Fibroblast of villous mesenchyme (primary cell): ENCODE results near the gene CPSF4L. TPM values are rescaled to one million over a fixed set of nuclear protein-coding genes. Genes with fewer than 3 reads are reported as not detected.

Experiments used
- DNase-seq: peaks from one replicate; pipeline ENCODE4 v3.0.0-alpha.2; 2010; ENCODE audit warnings: low read depth
- H3K4me3 ChIP-seq: 2 replicates; pipeline ENCODE4 v1.5.1; 2011; ENCODE audit warnings: low read depth, mild to moderate bottlenecking, low read length
- CTCF ChIP-seq: IDR thresholded peaks from 2 replicates; pipeline ENCODE4 v1.5.1; 2012; ENCODE audit warnings: low read depth, mild to moderate bottlenecking, low read length; ENCODE audit not compliant: insufficient read depth
- total RNA-seq: library from RNA; depleted of rRNA; stranded (reverse); fragments of >200 nt; gene quantifications from 2 replicates; pipeline ENCODE4 v1.2.3, GENCODE V29; 2012

CPSF4L gene
- total RNA-seq, 1 donor = not detected

DNA sequence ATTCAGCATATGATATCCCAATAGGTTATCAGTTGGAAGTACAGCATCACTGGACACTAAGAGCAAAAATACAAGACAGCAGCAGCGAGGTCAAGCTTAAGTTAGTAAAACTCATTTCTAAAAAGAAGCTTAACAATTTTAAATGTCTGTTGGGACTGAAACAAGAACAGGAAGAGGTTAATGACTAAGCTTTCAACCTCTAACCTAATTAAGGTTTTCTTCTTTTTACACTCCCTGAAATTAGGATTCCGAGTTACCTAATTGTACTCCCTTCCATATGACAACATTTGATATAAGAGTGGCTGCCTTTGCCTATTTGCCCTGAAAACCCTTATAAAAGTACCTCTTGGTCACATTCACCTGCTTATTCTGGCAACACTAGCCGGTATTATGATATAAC, 34.3 kb downstream of the CPSF4L start:
- TF ChIP-seq CTCF = no peak
- no peak overlapping the region for H3K4me3 ChIP-seq
- DNase-seq = no peak

GRCh38 chr17:73226556-73227172, 35.0 kb downstream of the CPSF4L start:
- no peak for TF ChIP-seq CTCF
- peak; percentile 42 for DNase-seq

GRCh38 chr17:73224663-73225305, 36.9 kb downstream of the CPSF4L start:
- DNase-seq = no peak
- no peak overlapping the region for H3K4me3 ChIP-seq
- no peak for TF ChIP-seq CTCF

More at GRCh38 chr17:73226556-73227172, 35.0 kb downstream of the CPSF4L start:
- peak overlapping the region; percentile 6 for H3K4me3 ChIP-seq

- DNase-seq = no peak
- TF ChIP-seq CTCF = no peak
- H3K4me3 ChIP-seq = no peak overlapping the region
Observed at GRCh38 chr17:73224237-73224636, 37.4 kb downstream of the CPSF4L start.

DNA sequence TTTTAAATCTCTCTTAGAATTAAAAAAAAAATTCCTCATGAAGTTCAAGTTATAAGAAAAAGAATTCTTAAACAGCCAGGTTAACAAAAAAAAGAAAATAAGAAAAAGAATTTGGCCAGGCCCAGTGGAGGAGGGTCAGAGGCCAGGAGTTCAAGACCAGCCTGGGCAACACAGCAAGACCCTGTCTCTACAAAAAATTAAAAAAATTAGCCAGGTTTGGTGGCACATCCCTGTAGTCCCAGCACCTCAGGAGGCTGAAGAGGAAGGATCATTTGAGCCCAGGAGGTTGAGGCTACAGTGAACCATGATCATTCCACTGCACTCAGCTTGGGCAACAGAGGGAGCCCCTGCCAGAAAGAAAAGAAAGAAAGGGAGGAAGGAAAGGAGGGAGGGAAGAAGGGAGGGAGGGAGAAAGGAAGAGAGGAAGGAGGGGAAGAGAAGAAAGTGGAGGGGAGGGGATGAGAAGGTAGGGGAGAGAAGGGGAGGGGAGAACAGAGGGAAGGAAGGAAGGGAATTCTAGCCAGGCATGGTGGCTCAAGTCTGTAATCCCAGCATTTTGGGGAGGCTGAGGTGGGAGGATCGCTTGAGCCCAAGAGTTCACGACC, 38.0 kb downstream of the CPSF4L start:
- H3K4me3 ChIP-seq = no peak overlapping the region
- DNase-seq = no peak
- no peak for TF ChIP-seq CTCF

DNA sequence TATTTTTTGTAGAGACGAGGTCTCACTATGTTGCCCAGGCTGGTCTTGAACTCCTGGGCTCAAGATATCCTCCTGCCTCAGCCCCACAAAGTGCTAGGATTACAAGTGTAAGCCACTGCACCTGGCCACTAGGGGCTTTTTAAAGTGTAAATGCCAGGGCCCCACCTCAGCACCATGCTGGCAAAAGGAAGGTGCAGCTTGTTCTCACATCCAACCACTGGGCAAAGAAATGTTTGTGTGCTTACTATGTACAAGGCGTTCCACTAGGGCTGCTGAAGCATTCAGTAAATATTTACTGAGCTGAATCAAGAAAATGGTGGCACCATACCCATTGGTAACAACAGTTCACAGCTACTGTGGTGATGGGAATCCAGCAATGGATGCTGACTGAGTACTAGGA, 46.2 kb downstream of the CPSF4L start:
- no peak for TF ChIP-seq CTCF
- DNase-seq = no peak
- H3K4me3 ChIP-seq = no peak overlapping the region
